ENCODE measurements around the gene KCTD20. TPM values are rescaled to one million over a fixed set of nuclear protein-coding genes. Genes with fewer than 3 reads are reported as not detected.
"Not testable (repeated sequence)": the region's sequence is repeated elsewhere in the genome, so short reads cannot be mapped to it uniquely, and the experiment has no call there.

The KCTD20 gene
- total RNA-seq, 1 donor from 2014 or later, result 29.6 TPM

DNA sequence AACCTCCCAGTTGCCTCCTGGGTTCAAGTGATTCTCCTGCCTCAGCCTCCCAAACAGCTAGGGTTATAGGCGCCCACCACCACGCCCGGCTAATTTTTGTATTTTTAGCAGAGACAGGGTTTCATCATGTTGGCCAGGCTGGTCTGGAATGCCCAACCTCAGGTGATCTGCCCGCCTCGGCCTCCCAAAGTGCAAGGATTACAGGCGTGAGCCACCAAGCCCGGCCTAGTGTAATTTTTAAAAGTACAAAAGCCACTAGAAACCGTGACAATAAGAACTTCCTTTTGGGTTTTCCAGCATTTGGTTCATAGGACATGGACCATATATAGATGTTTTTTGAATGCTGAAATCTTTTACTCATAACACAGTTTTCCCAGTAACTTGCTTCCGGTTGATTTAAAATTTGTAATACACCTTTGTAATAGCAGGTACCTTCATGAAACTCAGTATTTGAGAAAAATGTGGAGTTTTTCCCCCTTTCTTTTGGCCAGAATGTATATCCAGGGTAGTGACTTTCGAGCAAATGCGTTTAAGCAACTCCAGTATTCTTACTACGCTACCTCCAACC, 613 bp upstream of the KCTD20 start:
- intact Hi-C loops (cut with DNase I), result loop anchor here (2.0 to 5.0 kb wide), 2 partner anchors 105 to 240 kb away; partner anchors contain the start of gene STK38
- no peak for DNase-seq (ENCODE audit: low spot score)

DNA sequence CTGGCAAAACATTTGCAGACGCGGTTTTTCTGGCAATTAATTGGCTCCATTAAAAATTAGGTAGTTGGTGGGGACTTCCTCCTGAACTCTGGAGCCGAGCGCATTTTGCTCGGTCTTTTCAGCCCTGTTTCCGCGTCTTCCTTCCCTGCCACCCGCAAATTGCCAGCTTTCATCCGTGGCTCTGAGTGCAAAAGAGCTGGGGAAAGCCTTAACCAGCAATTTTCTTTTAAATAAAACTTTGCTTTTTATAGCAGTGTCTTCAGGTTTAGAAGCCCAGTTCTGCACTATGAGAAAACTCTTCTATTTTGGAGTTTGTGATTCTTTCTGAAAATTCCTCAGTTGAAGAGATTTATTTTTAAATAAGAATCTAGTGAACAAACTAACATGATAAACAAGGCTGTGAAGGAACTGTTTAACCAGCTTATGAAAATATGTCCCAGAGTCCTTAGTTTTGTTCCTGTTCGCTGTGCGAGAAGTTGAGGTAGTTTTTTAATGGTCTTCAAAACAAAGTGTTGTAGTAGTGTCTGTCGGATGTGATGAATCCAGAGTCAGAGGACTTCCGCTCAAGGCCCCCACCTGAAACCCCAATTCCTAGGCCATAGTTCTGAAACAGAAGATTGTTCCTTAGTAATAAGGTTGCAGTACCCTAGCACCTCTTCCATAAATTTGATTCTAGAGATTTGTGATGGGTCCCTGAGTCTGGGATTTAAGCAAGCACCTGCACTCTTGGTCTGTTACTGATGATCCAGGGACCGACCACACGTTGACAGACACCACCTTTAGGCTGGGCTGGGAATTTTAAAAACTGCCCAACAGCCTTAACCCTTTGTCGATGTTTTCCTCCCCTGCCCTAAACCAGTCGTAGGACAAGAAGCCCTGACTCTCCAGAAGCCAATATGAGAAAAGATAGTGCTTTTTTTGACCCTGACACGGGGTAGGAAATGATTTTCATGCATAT, 950 bp downstream of the KCTD20 start:
- intact Hi-C loops (cut with DNase I), result loop anchor here (1.0 to 5.0 kb wide), 4 partner anchors 20 to 239 kb away; partner anchors contain the start of genes SRSF3 and STK38
- DNase-seq (ENCODE audit: low spot score), result no peak

DNA sequence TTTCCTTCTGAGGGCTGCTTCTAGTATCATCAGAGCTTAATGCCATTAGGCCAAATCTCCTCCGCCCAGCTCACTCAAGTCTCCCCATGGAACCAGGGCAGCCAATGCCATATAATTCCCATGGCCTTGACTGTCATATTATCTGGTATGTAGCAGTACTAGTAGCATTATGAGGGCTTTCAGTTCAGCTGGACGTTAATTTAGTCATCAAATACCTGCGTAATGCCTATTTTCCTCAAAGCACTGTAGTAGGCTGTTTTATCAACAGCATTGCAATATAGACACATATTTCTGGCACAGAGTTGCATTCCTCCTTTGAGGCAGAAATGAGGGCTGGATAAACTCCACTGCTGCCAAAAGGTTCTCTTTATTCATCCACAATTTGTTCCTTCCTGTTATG, 1.7 kb downstream of the KCTD20 start:
- intact Hi-C loops (cut with DNase I), result loop anchor here (5.0 kb wide), 1 partner anchor 238 kb away; no protein-coding TSS in a partner anchor
- no peak for DNase-seq (ENCODE audit: low spot score)

DNA sequence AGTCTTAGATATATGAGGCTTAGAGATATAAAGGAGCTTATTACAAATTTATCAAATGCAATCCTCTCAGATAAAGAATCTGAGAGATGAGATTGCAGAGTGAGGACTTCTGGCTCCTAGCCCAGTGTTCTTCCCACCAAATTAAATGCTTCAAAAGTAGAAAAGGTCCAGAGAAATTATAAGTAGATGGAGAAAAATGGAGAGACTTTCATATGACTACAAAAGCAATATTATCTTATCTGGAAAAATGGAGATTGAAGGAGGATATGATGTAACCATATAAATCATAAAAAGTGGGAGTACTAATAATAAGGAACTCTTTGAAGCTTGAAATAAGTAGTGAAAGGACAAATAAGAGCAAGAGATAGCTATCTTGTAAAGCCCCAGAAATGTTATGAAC, 2.8 kb downstream of the KCTD20 start:
- intact Hi-C loops (cut with DNase I), result no loop called here
- DNase-seq (ENCODE audit: low spot score), result no peak

DNA sequence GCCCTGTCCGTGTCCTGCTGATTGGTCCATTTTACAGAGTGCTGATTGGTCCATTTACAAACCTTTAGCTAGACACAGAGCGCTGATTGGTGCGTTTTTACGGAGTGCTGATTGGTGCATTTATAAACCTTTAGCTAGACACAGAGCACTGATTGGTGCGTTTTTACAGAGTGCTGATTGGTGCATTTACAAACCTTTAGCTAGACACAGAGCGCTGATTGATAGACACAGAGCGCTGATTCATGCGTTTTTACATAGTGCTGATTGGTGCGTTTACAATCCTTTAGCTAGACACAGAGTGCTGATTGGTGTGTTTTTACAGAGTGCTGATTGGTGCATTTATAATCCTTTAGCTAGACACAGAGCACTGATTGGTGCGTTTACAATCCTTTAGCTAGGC, 6.4 kb downstream of the KCTD20 start:
- intact Hi-C loops (cut with DNase I); DNase-seq (ENCODE audit: low spot score): not testable (repeated sequence)

DNA sequence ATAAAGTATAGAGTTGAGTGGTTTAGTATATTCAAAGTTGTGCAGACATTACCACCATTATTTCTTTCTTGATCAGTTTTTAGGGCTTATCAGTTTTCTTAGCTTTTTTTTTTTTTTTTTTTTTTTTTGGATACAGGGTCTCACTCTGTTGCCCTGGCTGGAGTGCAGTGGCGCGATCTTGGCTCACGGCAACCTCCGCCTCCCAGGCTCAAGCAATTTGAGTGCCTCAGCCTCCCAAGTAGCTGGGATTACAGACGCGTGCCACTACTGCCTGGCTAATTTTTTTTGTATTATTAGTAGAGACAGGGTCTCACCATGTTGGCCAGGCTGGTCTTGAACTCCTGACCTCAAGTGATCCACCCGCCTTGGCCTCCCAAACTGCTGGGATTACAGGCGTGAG, 10.1 kb downstream of the KCTD20 start:
- intact Hi-C loops (cut with DNase I); DNase-seq (ENCODE audit: low spot score): not testable (repeated sequence)

DNA sequence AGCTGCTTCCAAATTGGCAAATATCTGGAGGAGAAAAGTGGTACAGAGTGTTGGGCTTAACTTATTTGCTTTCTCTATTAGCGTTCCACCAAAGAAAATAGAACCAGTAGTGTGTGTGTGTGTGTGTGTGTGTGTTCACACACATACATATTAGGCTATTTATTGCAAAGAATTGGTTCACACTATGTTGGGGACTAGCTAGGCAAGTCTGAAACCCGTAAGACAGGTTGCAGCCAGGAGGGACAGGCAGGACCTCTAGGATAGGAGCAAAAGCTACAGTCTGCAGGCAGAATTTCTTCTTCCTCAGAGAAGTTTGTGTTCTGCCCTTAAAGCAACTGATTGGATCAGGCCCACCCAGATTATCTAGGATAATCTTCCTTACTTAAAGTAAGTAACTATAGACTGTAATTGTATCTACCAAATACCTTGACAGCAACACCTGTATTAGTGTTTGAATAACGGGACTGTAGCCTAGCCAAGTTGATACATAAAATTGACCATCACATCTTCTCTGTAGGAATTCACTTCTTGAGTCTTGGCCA, 12.8 kb downstream of the KCTD20 start:
- intact Hi-C loops (cut with DNase I), result no loop called here

DNA sequence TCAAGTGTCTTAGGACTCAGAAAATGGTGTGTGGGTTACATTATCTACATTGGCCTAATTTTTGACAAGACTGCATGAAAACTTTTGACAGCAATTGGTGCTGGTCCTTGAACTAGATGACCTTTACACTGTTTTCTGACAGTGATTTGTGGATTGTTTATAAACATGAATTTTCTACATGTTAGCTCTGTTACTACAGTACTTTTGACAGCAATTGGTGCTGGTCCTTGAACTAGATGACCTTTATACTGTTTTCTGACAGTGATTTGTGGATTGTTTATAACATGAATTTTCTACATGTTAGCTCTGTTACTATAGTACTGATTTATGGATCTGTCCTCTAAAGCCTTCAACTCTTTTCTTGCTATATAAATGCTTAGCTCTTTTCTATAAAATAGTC, 16.7 kb downstream of the KCTD20 start:
- DNase-seq (ENCODE audit: low spot score), result no peak
- intact Hi-C loops (cut with DNase I), result no loop called here

More for the DNA sequence above, 12.8 kb downstream of the KCTD20 start:
- DNase-seq (ENCODE audit: low spot score), result no peak

DNA sequence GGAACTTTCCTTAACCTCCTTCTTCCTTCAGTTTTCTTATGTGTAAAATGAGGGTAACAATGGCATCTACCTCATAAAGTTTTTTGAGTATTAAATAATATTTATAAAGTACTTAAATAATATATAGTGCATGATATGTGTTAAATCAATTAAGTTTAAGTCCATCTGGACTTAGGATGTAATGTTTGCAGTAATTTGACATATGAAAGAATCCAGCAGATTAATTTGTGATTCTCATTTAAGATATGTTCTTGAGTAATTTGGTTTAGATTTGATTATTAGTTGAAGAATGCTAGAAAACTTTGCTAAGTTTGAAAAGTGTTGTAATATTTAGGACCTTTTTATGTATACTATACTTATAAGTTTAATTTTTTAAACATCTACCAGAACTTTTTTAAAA, 18.1 kb downstream of the KCTD20 start:
- intact Hi-C loops (cut with DNase I), result no loop called here
- DNase-seq (ENCODE audit: low spot score), result no peak

DNA sequence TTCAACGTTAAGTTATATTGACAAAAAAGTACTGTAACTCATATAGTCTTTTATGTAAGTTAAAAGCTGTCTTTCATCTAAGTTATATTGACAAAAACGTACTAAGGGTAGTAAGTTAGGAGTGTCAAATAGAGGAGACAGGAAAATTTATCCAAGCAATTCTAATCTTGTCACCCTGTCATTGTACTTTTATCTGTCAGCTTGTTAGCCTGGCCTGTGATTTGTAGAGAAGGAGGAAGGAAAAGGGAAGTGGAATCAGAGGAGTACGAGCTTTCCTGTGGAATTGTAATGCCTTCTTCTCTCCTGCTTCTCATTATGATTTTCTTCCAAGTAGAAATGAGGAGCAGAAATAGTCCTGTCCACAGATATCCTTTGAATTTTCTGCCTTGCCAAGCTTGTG, 18.8 kb downstream of the KCTD20 start:
- intact Hi-C loops (cut with DNase I), result no loop called here

DNA sequence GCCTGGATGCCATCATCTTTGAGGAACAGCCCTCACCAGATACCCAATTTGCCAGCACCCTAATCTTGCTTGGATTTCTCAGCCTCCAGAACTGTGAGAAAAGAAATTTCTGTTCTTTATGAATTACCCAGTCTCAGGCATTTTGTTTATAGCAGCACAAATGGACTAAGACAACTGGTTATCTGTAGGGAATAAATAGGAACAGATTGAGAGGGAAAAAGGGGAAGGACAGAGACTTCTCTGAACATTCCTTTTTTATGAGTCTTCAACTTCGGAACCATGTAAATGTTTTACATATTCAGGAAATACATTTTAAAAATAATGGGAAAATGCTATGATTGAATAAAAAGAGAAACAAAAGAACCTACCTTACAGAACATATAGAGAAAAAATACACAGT, 20.9 kb downstream of the KCTD20 start:
- intact Hi-C loops (cut with DNase I), result no loop called here

More for the DNA sequence above, 18.8 kb downstream of the KCTD20 start:
- DNase-seq (ENCODE audit: low spot score), result no peak

DNA sequence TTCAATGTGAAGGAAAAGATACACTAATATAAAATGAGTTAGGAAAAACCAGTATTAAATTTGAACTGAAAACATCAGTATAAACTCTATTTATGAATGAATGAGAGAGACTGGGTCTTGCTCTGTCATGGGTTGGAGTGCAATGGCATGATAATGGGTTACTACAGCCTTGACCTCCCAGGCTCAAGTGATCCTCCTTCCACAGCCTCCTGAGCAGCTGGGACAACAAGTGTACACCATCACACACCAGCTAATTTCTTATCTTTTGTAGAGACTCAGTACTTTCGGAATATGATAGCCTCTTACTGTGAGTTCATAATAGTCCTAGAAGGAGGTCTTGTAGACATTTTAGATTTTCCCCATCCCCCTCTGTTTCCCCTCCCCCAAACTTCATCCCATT, 21.4 kb downstream of the KCTD20 start:
- no peak for DNase-seq (ENCODE audit: low spot score)
- intact Hi-C loops (cut with DNase I), result no loop called here

More for the DNA sequence above, 20.9 kb downstream of the KCTD20 start:
- no peak for DNase-seq (ENCODE audit: low spot score)

DNA sequence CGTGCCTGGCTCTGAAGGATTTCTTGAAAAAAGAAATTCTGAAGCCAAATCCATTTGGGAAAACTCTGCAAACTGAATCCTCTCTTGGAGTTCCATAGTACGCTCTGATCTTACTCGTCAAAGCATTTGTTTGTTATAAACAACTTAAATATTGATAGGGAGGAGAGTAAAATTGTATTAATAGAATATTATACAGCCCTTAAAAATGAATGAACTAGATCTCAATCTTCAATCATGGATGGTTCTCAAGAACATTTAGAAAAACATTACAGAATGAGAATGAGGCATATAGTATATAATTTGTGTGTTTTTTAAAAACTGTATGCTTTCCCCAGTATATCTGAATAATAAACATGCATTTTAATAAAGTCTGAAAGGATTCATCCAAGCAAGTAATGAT, 24.8 kb downstream of the KCTD20 start:
- intact Hi-C loops (cut with DNase I), result no loop called here
- DNase-seq (ENCODE audit: low spot score), result no peak

DNA sequence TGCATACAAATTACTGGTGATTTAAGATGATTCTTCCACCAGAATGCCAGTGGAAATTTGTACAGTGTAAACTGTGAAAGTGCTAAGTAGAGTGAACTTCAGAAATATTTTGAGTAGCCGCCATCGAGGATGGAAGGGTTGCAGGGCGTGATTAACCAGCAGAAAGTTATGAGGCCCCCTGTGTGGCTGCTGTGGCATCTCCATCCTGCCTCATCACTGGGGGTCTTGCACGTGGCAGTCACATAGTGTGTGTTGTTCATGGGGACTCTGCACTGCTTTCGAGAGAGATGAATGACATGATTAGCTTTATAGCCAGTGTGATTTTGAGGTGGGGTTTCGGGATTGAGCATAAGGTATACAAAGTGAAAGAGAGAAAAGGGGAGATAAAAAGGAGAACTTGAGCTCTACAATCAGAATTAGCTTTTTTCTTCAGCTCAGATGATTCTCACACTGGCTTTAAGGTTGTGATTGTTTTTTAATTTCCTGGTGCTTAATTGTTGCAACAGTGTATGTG, 26.4 kb downstream of the KCTD20 start:
- DNase-seq (ENCODE audit: low spot score), result no peak
- intact Hi-C loops (cut with DNase I), result no loop called here

DNA sequence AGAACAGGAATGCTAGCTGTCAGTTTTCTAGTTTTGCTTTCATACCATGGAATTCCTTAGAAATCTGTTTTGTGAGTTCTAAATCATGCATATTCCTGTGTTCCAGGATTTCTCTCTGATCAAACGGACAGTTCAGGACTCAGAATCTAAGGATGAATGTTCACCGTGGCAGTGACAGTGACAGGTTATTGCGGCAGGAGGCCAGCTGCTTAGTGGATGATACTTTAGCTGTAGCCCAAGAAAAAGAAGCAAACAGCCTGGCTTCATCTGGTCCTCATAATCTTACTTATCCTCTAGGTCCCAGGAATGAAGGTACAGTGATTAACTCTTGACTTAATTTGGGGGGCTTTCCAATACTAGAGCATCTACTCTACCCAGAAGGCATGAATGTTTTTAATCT, 27.1 kb downstream of the KCTD20 start:
- intact Hi-C loops (cut with DNase I), result no loop called here
- no peak for DNase-seq (ENCODE audit: low spot score)

DNA sequence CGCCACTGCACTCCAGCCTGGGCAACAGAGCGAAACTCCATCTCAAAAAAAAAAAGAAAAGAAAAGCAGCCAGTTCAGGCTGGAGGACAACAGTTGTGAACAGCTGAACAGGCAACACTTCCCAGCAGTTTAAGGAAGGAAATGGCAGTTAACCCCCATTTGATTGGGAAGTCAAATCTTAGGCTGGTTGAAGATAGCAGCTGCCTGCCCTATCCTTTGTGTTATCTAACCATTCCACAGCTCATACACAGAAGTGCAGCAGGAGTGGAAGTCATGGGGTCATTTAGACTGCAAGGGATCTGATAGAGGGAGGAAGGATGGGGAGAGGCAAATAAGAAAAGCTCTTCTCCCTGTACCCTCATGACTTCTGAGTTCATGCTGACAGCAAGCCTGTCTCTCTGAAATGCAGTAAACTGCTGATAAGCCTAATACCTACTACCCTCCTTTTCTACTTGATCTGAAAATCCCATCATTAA, 35.3 kb downstream of the KCTD20 start:
- intact Hi-C loops (cut with DNase I), result no loop called here
- no peak for DNase-seq (ENCODE audit: low spot score)

DNA sequence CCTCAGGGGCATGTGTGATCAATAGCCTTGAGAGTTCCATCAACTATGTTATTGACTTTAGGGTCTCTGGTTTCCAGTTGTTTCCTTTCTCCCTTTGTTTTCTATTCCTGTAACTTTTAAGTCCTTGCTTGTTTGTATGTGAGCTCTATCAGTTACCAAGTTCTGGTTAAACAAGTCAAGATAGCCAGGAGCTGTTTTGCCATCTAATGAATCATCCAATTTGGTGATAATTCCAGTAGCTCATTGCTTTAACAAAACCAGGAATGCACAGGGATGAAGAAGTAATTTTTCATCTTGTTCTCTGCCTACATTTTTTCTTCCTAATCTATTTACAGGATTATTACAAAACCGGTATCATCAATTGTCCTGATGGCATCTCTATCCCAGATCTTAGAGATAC, 36.5 kb downstream of the KCTD20 start:
- no peak for DNase-seq (ENCODE audit: low spot score)
- intact Hi-C loops (cut with DNase I), result no loop called here

DNA sequence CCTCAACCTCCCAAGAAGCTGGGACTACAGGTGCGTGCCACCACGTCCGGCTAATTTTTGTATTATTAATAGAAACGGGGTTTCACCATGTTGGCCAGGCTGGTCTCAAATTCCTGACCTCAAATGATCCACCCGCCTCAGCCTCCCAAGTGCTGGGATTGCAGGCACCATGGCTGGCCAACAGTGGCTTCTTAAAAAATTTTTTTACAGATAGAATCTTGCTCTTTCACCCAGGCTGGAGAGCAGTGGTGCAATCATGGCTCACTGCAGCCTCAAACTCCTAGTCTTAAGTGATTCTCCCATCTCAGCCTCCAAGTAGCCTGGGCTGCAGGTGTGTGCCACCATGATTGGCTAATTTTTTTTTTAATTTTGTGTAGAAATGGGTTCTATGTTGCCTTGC, 40.5 kb downstream of the KCTD20 start:
- not testable (repeated sequence) for DNase-seq (ENCODE audit: low spot score)

DNA sequence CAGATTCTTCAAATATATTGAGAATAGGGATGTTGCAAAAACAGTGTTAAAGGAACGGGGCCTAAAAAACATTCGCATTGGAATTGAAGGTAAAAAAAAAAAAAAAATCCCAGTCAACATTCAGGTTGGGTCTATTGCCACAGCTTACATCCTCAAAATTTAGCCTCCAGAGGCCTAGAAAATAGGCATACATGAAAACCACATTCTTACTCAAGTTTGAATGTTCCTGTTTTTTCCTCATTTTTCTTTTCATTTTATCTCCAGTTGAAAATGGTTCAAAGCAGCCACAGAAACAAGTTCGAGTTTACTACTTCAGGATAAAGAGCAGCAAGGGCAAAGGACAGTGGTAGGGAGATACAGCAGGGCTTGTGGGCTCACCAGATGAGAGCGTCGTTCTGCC, 41.9 kb downstream of the KCTD20 start:
- intact Hi-C loops (cut with DNase I), result no loop called here

More for the DNA sequence above, 40.5 kb downstream of the KCTD20 start:
- intact Hi-C loops (cut with DNase I), result not testable (repeated sequence)

DNA sequence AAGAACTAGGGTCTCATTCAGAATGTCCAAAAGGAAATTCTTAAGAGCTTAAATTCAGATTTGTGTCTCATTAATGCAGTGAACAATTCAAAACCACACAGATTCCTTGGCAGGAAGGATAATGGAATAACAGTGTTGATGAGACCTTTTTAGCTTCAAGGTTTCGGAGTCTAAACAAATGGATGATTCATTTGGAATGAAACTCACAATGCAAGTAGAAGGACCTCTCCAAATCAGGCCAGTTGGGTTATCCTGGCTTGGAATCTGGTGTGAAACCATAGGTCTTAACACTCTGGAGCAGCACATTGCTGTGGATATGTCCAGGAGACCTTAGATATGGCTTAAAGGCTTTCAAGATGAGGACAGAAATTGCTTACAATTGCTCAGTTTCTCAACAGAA, 44.9 kb downstream of the KCTD20 start:
- intact Hi-C loops (cut with DNase I), result no loop called here
- DNase-seq (ENCODE audit: low spot score), result no peak

More for the DNA sequence above, 41.9 kb downstream of the KCTD20 start:
- no peak for DNase-seq (ENCODE audit: low spot score)

All from cardiac septum (tissue), 1 donor.